ENCODE measurements around the gene C12orf76.

- no peak for TF ChIP-seq CTCF (IDR thresholded peaks at IDR 0.05)
- TF ChIP-seq POLR2A (IDR thresholded peaks at IDR 0.05): no peak
Measured at GRCh38 chr12:110068654-110069053, 20.3 kb upstream of the C12orf76 start.

All from tibial nerve (tissue), 3 donors.